HCT116 (cell line): ENCODE results near the gene PRKCQ. TPM values are rescaled to one million over a fixed set of nuclear protein-coding genes. Genes with fewer than 3 reads are reported as not detected.

Experiments
- ATAC-seq: fragments of 200-7000 bp; cut with Tn5 transposase; 2 replicates; pipeline ENCODE4 v1.9.1; 2020; ENCODE audit warnings: mild to moderate bottlenecking, moderate library complexity
- BruUV-seq: library from RNA; stranded (reverse); fragments of 400-500 nt; replicated peaks from 2 replicates; lab custom pipeline; 2021; lab: Mats Ljungman, UMichigan
- CTCF ChIA-PET: fragments of 300-600 bp; sonication (Branson Sonifier 250); formaldehyde crosslinking; loops from one replicate; lab custom pipeline; 2021; ENCODE audit warnings: antibody characterized with exemption; lab: Charles Lee
- POLR2A ChIA-PET: fragments of 300-600, 350-600 bp; sonication (Branson Sonifier 250); formaldehyde crosslinking; loops from one replicate; lab custom pipeline; 2021; ENCODE audit warnings: antibody characterized with exemption; lab: Charles Lee
- RAD21 ChIA-PET, 2 experiments: fragments of 300-600 bp; sonication (Branson Sonifier 250); formaldehyde crosslinking; loops; one replicate each; lab custom pipeline; 2023; ENCODE audit warnings: low total read pairs in 2 of 2; ENCODE audit not compliant: uncharacterized antibody in 2 of 2, unreplicated experiment in 2 of 2, low non-redundant PET in 1 of 2; lab: Charles Lee
- DNase-seq: peaks from one replicate; pipeline ENCODE4 v3.0.0-alpha.2; 2010; ENCODE audit warnings: low read depth, low spot score
- H2AFZ ChIP-seq: fragments of 200-600 bp; shearing (Covaris generic), sonication (generic); 2 replicates; pipeline ENCODE4 v1.6.1; 2017; ENCODE audit warnings: low read depth, mixed run types, mixed read lengths, antibody characterized with exemption, low read length; ENCODE audit not compliant: poor library complexity, severe bottlenecking
- H3K27ac ChIP-seq: 2 replicates; pipeline ENCODE4 v1.5.1; 2012; ENCODE audit warnings: low read depth, low read length
- H3K27me3 ChIP-seq: fragments of 200-600 bp; sonication (generic); 2 replicates; pipeline ENCODE4 v1.6.1; 2016; ENCODE audit warnings: mixed run types, low read length, mixed read lengths; ENCODE audit not compliant: insufficient read depth
- H3K36me3 ChIP-seq, 2 experiments: fragments of 200-500 bp in 1 of 2; fragments of 200-600 bp in 1 of 2; sonication (Bioruptor generic) in 1 of 2; sonication (generic) in 1 of 2; 2 replicates each; pipeline versions ENCODE4 v1.5.1 to v1.6.1; 2014 to 2016; ENCODE audit warnings: low read length in 2 of 2, inconsistent platforms in 1 of 2, mixed read lengths in 1 of 2, mixed run types in 1 of 2; ENCODE audit not compliant: insufficient read depth in 2 of 2, control insufficient read depth in 1 of 2
- H3K4me1 ChIP-seq, 2 experiments: fragments of 200-600 bp in 1 of 2; sonication (generic) in 1 of 2; 2 replicates each; pipeline versions ENCODE4 v1.5.1 to v1.6.1; 2012 to 2017; ENCODE audit warnings: low read length in 2 of 2, inconsistent platforms in 1 of 2, mild to moderate bottlenecking in 1 of 2, mixed read lengths in 1 of 2, mixed run types in 1 of 2, moderate library complexity in 1 of 2; ENCODE audit not compliant: insufficient read depth in 2 of 2, control insufficient read depth in 1 of 2
- H3K4me2 ChIP-seq: fragments of 200-600 bp; sonication (generic); 2 replicates; pipeline ENCODE4 v1.6.1; 2017; ENCODE audit warnings: mixed run types, low read length, mixed read lengths
- H3K4me3 ChIP-seq, 2 experiments: fragments of 200-600 bp in 1 of 2; sonication (generic) in 1 of 2; replicated peaks in 1 of 2; 2 replicates each; pipeline ENCODE4 v1.5.1; 2011 to 2016; ENCODE audit warnings: low read length in 2 of 2, control low read depth in 1 of 2, low read depth in 1 of 2, mild to moderate bottlenecking in 1 of 2, mixed read lengths in 1 of 2, mixed run types in 1 of 2
- H3K79me2 ChIP-seq: fragments of 200-600 bp; sonication (generic); 2 replicates; pipeline ENCODE4 v1.6.1; 2017; ENCODE audit warnings: mild to moderate bottlenecking, mixed run types, low read length, moderate library complexity, mixed read lengths; ENCODE audit not compliant: insufficient read depth
- H3K9ac ChIP-seq: fragments of 200-600 bp; sonication (generic); 2 replicates; pipeline ENCODE4 v1.6.1; 2016; ENCODE audit warnings: low read length, mixed read lengths
- H3K9me2 ChIP-seq: fragments of 200-600 bp; sonication (generic), shearing (Covaris generic); 2 replicates; pipeline ENCODE4 v1.6.1; 2017; ENCODE audit warnings: mixed run types, mild to moderate bottlenecking, moderate library complexity; ENCODE audit not compliant: insufficient read depth
- H3K9me3 ChIP-seq, 2 experiments: fragments of 200-500 bp in 1 of 2; fragments of 200-600 bp in 1 of 2; sonication (Bioruptor generic) in 1 of 2; sonication (generic) in 1 of 2; 2 replicates each; pipeline ENCODE4 v1.6.1; 2014 to 2017; ENCODE audit warnings: low read length in 2 of 2, mixed read lengths in 2 of 2, inconsistent platforms in 1 of 2, low read depth in 1 of 2, mild to moderate bottlenecking in 1 of 2, mixed run types in 1 of 2, moderate library complexity in 1 of 2; ENCODE audit not compliant: control insufficient read depth in 1 of 2, insufficient read depth in 1 of 2
- H4K20me1 ChIP-seq: fragments of 200-600 bp; sonication (generic), shearing (Covaris generic); 2 replicates; pipeline ENCODE4 v1.6.1; 2017; ENCODE audit warnings: mixed run types, mild to moderate bottlenecking, moderate library complexity; ENCODE audit not compliant: insufficient read depth
- CBX3 ChIP-seq: IDR thresholded peaks from 2 replicates; pipeline ENCODE4 v1.6.1; 2012; ENCODE audit warnings: low read depth
- CEBPB ChIP-seq: IDR thresholded peaks from 2 replicates; pipeline ENCODE4 v1.6.1; 2012; ENCODE audit warnings: low read depth
- CTCF ChIP-seq, 3 experiments: fragments of 200-600 bp in 1 of 3; sonication (generic) in 1 of 3; IDR thresholded peaks in 2 of 3; conservative IDR thresholded peaks in 1 of 3; 2 replicates each; pipeline ENCODE4 v1.5.1; 2012 to 2017; ENCODE audit warnings: low read depth in 2 of 3, low read length in 2 of 3, antibody characterized with exemption in 1 of 3, borderline replicate concordance in 1 of 3, control low read depth in 1 of 3, mild to moderate bottlenecking in 1 of 3, mixed read lengths in 1 of 3, mixed run types in 1 of 3, moderate library complexity in 1 of 3; ENCODE audit not compliant: insufficient read depth in 1 of 3
- MAX ChIP-seq: IDR thresholded peaks from 2 replicates; pipeline ENCODE4 v1.6.1; 2012
- POLR2A ChIP-seq: IDR thresholded peaks from 2 replicates; pipeline ENCODE4 v1.7.0; 2011; ENCODE audit warnings: borderline replicate concordance; ENCODE audit not compliant: insufficient read depth, insufficient read length; ENCODE audit errors: extremely low read depth
- POLR2AphosphoS5 ChIP-seq: IDR thresholded peaks from 2 replicates; pipeline ENCODE4 v1.6.1; 2011; ENCODE audit warnings: mild to moderate bottlenecking, low read depth, low read length, moderate library complexity
- SP1 ChIP-seq: IDR thresholded peaks from 2 replicates; pipeline ENCODE4 v1.6.1; 2012; ENCODE audit warnings: low read depth
- TCF7L2 ChIP-seq: IDR thresholded peaks from 2 replicates; pipeline ENCODE4 v1.7.0; 2011; ENCODE audit warnings: borderline replicate concordance, inconsistent platforms; ENCODE audit not compliant: insufficient read depth, insufficient read length; ENCODE audit errors: extremely low read depth
- ZBTB33 ChIP-seq: IDR thresholded peaks from 2 replicates; pipeline ENCODE4 v1.6.1; 2011; ENCODE audit warnings: mild to moderate bottlenecking, low read length, moderate library complexity; ENCODE audit not compliant: insufficient replicate concordance; ENCODE audit errors: extremely low read depth
- intact Hi-C: fragments of 100-400 bp; cut with micrococcal nuclease; formaldehyde crosslinking; loops from 2 replicates; pipeline ENCODE4 v1.10.0; 2022
- total RNA-seq: library from RNA; stranded (reverse); gene quantifications from one replicate; pipeline ENCODE4 v1.2.1, GENCODE V29; 2021; ENCODE audit not compliant: unreplicated experiment

The PRKCQ gene
- total RNA-seq, 1 experiment from 2014 or later: 0.54 TPM

- no peak overlapping the region for H3K4me3 ChIP-seq
- peaks cover 78% of the 10 kb centered on the region for H3K27me3 ChIP-seq
- H3K4me2 ChIP-seq: no peak overlapping the region
- ATAC-seq (no peak), DNase-seq (no peak)
- CTCF ChIA-PET: no interaction called here
- H3K27ac ChIP-seq: no peak overlapping the region
- no peaks in the 10 kb centered on the region for H3K79me2 ChIP-seq
- no peak overlapping the region for H3K9ac ChIP-seq
- TF ChIP-seq POLR2A (no peak), POLR2AphosphoS5 (no peak), MAX (no peak), TCF7L2 (no peak), SP1 (no peak), CEBPB (no peak), CBX3 (no peak), CTCF (IDR thresholded peaks at IDR 0.05 in 2 of 3, conservative IDR thresholded peaks at IDR 0.05 in 1 of 3; ENCODE audit: borderline replicate concordance in 1 of 3, insufficient read depth in 1 of 3, low read depth in 2 of 3, low read length in 2 of 3) (no peak)
- POLR2A ChIA-PET: no interaction called here
- no TSS peak for BruUV-seq
- no peaks in the 10 kb centered on the region for H3K9me2 ChIP-seq
- RAD21 ChIA-PET: no interaction called here
- H3K9me3 ChIP-seq: no peaks in the 10 kb centered on the region
- no peaks in the 10 kb centered on the region for H4K20me1 ChIP-seq
- intact Hi-C loops: no loop called here
- no peaks in the 10 kb centered on the region for H3K36me3 ChIP-seq
- H2AFZ ChIP-seq: no peak overlapping the region
- H3K4me1 ChIP-seq: no peaks in the 10 kb centered on the region
These were observed 17.4 kb upstream of the PRKCQ start for GRCh38 chr10:6597478-6597877.

GRCh38 chr10:6595499-6595898 lies 15.4 kb upstream of the PRKCQ start:
- RAD21 ChIA-PET: no interaction called here
- Histone ChIP-seq H3K9ac (no peak overlapping the region), H4K20me1 (no peaks in the 10 kb centered on the region), H3K4me1 (no peaks in the 10 kb centered on the region), H3K27me3 (peaks cover 80% of the 10 kb centered on the region), H3K4me3 (no peak overlapping the region), H2AFZ (no peak overlapping the region), H3K27ac (no peak overlapping the region), H3K79me2 (no peaks in the 10 kb centered on the region), H3K9me2 (no peaks in the 10 kb centered on the region), H3K9me3 (no peaks in the 10 kb centered on the region), H3K4me2 (no peak overlapping the region), H3K36me3 (no peaks in the 10 kb centered on the region)
- BruUV-seq: no TSS peak
- POLR2A ChIA-PET: no interaction called here
- intact Hi-C loops: no loop called here
- no peak for TF ChIP-seq ZBTB33
- DNase-seq (no peak), ATAC-seq (no peak)
- CTCF ChIA-PET: no interaction called here
